Astrocyte (in vitro differentiated cells and primary cell): ENCODE data around the gene CYTH4. TPM values are rescaled to one million over a fixed set of nuclear protein-coding genes. Genes with fewer than 3 reads are reported as not detected.

ENCODE experiments used
- DNase-seq: peaks from one replicate; pipeline ENCODE4 v3.0.0-alpha.2; 2010; ENCODE audit warnings: low read depth
- FAIRE-seq: peaks from 2 replicates; lab custom pipeline; 2011; peaks lifted over from hg19 to GRCh38; lab: Jason Lieb, UNC
- H2AFZ ChIP-seq: 2 replicates; pipeline ENCODE4 v1.6.0; 2012; ENCODE audit warnings: low read depth, low read length, inconsistent platforms
- H3K27ac ChIP-seq: 2 replicates; pipeline ENCODE4 v1.5.1; 2011; ENCODE audit warnings: low read depth, low read length, inconsistent platforms
- H3K27me3 ChIP-seq: 2 replicates; pipeline ENCODE4 v1.6.0; 2011; ENCODE audit warnings: low read length, inconsistent platforms; ENCODE audit not compliant: insufficient read depth
- H3K36me3 ChIP-seq: 2 replicates; pipeline ENCODE4 v1.5.1; 2011; ENCODE audit warnings: low read length, inconsistent platforms; ENCODE audit not compliant: insufficient read depth
- H3K4me1 ChIP-seq: 2 replicates; pipeline ENCODE4 v1.5.1; 2011; ENCODE audit warnings: low read length, inconsistent platforms; ENCODE audit not compliant: insufficient read depth
- H3K4me2 ChIP-seq: 2 replicates; pipeline ENCODE4 v1.6.0; 2012; ENCODE audit warnings: low read length, inconsistent platforms
- H3K4me3 ChIP-seq: 2 replicates; pipeline ENCODE4 v1.5.1; 2011; ENCODE audit warnings: low read depth, mild to moderate bottlenecking, low read length, inconsistent platforms; ENCODE audit not compliant: insufficient read depth
- H3K79me2 ChIP-seq: 2 replicates; pipeline ENCODE4 v1.6.0; 2012; ENCODE audit warnings: mild to moderate bottlenecking, low read length, inconsistent platforms; ENCODE audit not compliant: insufficient read depth
- H3K9ac ChIP-seq: 2 replicates; pipeline ENCODE4 v1.6.0; 2012; ENCODE audit warnings: mild to moderate bottlenecking, low read length, inconsistent platforms
- H3K9me3 ChIP-seq: 2 replicates; pipeline ENCODE4 v1.5.1; 2012; ENCODE audit warnings: low read depth, mild to moderate bottlenecking, low read length, inconsistent platforms; ENCODE audit not compliant: insufficient read depth
- H4K20me1 ChIP-seq: 2 replicates; pipeline ENCODE4 v1.6.0; 2012; ENCODE audit warnings: low read length, inconsistent platforms; ENCODE audit not compliant: insufficient read depth
- H3K27ac Mint-ChIP-seq: one replicate; pipeline ENCODE4 v1.8.0; 2021; ENCODE audit warnings: mild to moderate bottlenecking, mixed read lengths; ENCODE audit not compliant: unreplicated experiment
- H3K27me3 Mint-ChIP-seq: one replicate; pipeline ENCODE4 v1.8.0; 2021; ENCODE audit warnings: low read depth, mixed read lengths; ENCODE audit not compliant: unreplicated experiment
- H3K36me3 Mint-ChIP-seq: one replicate; pipeline ENCODE4 v1.8.0; 2021; ENCODE audit warnings: low read depth, mixed read lengths; ENCODE audit not compliant: unreplicated experiment
- H3K4me1 Mint-ChIP-seq: one replicate; pipeline ENCODE4 v1.8.0; 2021; ENCODE audit warnings: low read depth, mixed read lengths; ENCODE audit not compliant: unreplicated experiment
- H3K4me3 Mint-ChIP-seq: one replicate; pipeline ENCODE4 v1.8.0; 2021; ENCODE audit warnings: mild to moderate bottlenecking, moderate library complexity, mixed read lengths; ENCODE audit not compliant: unreplicated experiment
- H3K9me3 Mint-ChIP-seq: one replicate; pipeline ENCODE4 v1.8.0; 2021; ENCODE audit warnings: mild to moderate bottlenecking, mixed read lengths; ENCODE audit not compliant: unreplicated experiment
- EZH2 ChIP-seq: IDR thresholded peaks from 2 replicates; pipeline ENCODE4 v1.6.1; 2012; ENCODE audit warnings: mild to moderate bottlenecking, low read length, inconsistent platforms; ENCODE audit not compliant: insufficient read depth
- total RNA-seq: library from RNA; stranded (reverse); gene quantifications from 2 replicates; pipeline ENCODE4 v1.2.1, GENCODE V29; 2021
- TF ChIP-seq, protein P1 (sequence below): IDR thresholded peaks from 2 replicates; pipeline ENCODE4 v1.5.1; 2011; ENCODE audit warnings: low read depth, mild to moderate bottlenecking, inconsistent platforms, low read length, moderate library complexity; ENCODE audit not compliant: insufficient read depth

Gene CYTH4
- total RNA-seq, 1 donor from 2014 or later: not detected

- Mint-ChIP-seq H3K27me3 (peaks cover 17% of the 10 kb centered on the region), H3K4me3 (no peak overlapping the region), H3K4me1 (peaks cover 32% of the 10 kb centered on the region), H3K9me3 (peaks cover 1% of the 10 kb centered on the region), H3K27ac (no peak overlapping the region), H3K36me3 (no peaks in the 10 kb centered on the region)
- no peaks in the 10 kb centered on the region for H3K36me3 ChIP-seq
- H3K79me2 ChIP-seq: no peaks in the 10 kb centered on the region
- no peak for FAIRE-seq
- no peak overlapping the region for H3K27ac ChIP-seq
- H2AFZ ChIP-seq: no peak overlapping the region
- no peak overlapping the region for H3K9ac ChIP-seq
- H3K27me3 ChIP-seq: no peaks in the 10 kb centered on the region
- H4K20me1 ChIP-seq: no peaks in the 10 kb centered on the region
- no peaks in the 10 kb centered on the region for H3K9me3 ChIP-seq
- no peak overlapping the region for H3K4me3 ChIP-seq
- TF ChIP-seq, protein P1, sequence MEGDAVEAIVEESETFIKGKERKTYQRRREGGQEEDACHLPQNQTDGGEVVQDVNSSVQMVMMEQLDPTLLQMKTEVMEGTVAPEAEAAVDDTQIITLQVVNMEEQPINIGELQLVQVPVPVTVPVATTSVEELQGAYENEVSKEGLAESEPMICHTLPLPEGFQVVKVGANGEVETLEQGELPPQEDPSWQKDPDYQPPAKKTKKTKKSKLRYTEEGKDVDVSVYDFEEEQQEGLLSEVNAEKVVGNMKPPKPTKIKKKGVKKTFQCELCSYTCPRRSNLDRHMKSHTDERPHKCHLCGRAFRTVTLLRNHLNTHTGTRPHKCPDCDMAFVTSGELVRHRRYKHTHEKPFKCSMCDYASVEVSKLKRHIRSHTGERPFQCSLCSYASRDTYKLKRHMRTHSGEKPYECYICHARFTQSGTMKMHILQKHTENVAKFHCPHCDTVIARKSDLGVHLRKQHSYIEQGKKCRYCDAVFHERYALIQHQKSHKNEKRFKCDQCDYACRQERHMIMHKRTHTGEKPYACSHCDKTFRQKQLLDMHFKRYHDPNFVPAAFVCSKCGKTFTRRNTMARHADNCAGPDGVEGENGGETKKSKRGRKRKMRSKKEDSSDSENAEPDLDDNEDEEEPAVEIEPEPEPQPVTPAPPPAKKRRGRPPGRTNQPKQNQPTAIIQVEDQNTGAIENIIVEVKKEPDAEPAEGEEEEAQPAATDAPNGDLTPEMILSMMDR: no peak
- TF ChIP-seq EZH2: no peak
- H3K4me2 ChIP-seq: no peak overlapping the region
- peaks cover 48% of the 10 kb centered on the region for H3K4me1 ChIP-seq
- no peak for DNase-seq
These were observed 28.7 kb downstream of the CYTH4 start for GRCh38 chr22:37310815-37311595.

DNA sequence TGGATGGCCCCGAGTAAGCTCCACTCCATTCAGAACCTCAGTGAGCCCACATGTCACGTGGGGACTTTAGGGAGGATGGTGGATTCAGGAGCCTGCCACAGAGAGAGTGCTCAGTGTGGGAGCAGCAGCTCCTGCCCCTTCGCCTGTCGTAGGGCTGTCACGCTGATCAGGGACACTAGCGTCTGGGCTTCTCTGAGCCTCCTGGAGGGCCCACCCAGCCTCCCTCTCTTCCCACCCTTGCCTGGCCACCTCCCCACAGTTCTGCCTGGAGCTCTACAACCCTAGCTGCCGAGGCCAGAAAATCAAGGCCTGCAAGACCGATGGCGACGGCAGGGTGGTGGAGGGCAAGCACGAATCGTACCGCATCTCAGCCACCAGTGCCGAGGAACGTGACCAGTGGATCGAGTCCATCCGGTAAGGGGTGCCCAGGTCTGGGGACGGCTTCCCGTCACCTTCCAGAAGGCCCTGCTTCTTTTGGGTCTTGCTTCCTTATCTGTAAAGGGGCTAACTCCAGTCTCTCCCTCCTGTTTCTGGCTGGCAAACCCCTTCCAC, 29.5 kb downstream of the CYTH4 start:
- Histone ChIP-seq H3K9ac (no peak overlapping the region), H4K20me1 (no peaks in the 10 kb centered on the region), H3K36me3 (no peaks in the 10 kb centered on the region), H2AFZ (no peak overlapping the region), H3K27ac (no peak overlapping the region), H3K4me2 (no peak overlapping the region), H3K79me2 (no peaks in the 10 kb centered on the region), H3K9me3 (no peaks in the 10 kb centered on the region), H3K27me3 (no peaks in the 10 kb centered on the region), H3K4me3 (no peak overlapping the region), H3K4me1 (peaks cover 42% of the 10 kb centered on the region)
- H3K4me3 Mint-ChIP-seq: no peak overlapping the region
- DNase-seq (no peak), FAIRE-seq (no peak)
- peaks cover 27% of the 10 kb centered on the region for H3K4me1 Mint-ChIP-seq
- TF ChIP-seq, protein P1: no peak
- no peak for TF ChIP-seq EZH2
- no peak overlapping the region for H3K27ac Mint-ChIP-seq
- peaks cover 1% of the 10 kb centered on the region for H3K9me3 Mint-ChIP-seq
- no peaks in the 10 kb centered on the region for H3K36me3 Mint-ChIP-seq
- H3K27me3 Mint-ChIP-seq: peaks cover 17% of the 10 kb centered on the region
